ENCODE results near the gene NUDT17. TPM values are rescaled to one million over a fixed set of nuclear protein-coding genes. Genes with fewer than 3 reads are reported as not detected.

Gene NUDT17
- polyA plus RNA-seq, 1 donor from 2014 or later, result 4.2 TPM

- Mint-ChIP-seq H3K4me3 (no peak overlapping the region), H3K9me3 (no peaks in the 10 kb centered on the region), H3K27me3 (no peaks in the 10 kb centered on the region), H3K27ac (no peak overlapping the region), H3K4me1 (peaks cover 0 to under 1% (median 0%) of the 10 kb centered on the region in 3 donors), H3K36me3 (no peaks in the 10 kb centered on the region)
These were observed 46.4 kb downstream of the NUDT17 start for GRCh38 chr1:145891587-145892485.

- no peaks in the 10 kb centered on the region for H3K9me3 Mint-ChIP-seq
- no peak overlapping the region for H3K27ac Mint-ChIP-seq
- no peaks in the 10 kb centered on the region for H3K4me1 Mint-ChIP-seq
- no peaks in the 10 kb centered on the region for H3K36me3 Mint-ChIP-seq
- no peak overlapping the region for H3K4me3 Mint-ChIP-seq
- no peaks in the 10 kb centered on the region for H3K27me3 Mint-ChIP-seq
These were observed 47.2 kb downstream of the NUDT17 start for GRCh38 chr1:145892486-145893087.

- Mint-ChIP-seq H3K27me3 (no peaks in the 10 kb centered on the region), H3K9me3 (no peaks in the 10 kb centered on the region), H3K36me3 (peaks cover 3% of the 10 kb centered on the region), H3K27ac (no peak overlapping the region), H3K4me1 (no peaks in the 10 kb centered on the region), H3K4me3 (no peak overlapping the region)
These were observed 48.1 kb downstream of the NUDT17 start for GRCh38 chr1:145893306-145894055.

- Mint-ChIP-seq H3K27ac (no peak overlapping the region), H3K4me3 (no peak overlapping the region), H3K27me3 (no peaks in the 10 kb centered on the region), H3K4me1 (no peaks in the 10 kb centered on the region), H3K9me3 (no peaks in the 10 kb centered on the region), H3K36me3 (peaks cover 4% of the 10 kb centered on the region)
These were observed 50.0 kb downstream of the NUDT17 start for GRCh38 chr1:145895471-145895870.

- Mint-ChIP-seq H3K27me3 (no peaks in the 10 kb centered on the region), H3K9me3 (no peaks in the 10 kb centered on the region), H3K36me3 (peaks cover 7% of the 10 kb centered on the region), H3K27ac (no peak overlapping the region), H3K4me1 (no peaks in the 10 kb centered on the region), H3K4me3 (no peak overlapping the region)
These were observed 52.5 kb downstream of the NUDT17 start for GRCh38 chr1:145897969-145898368.

Other genes with a start within 250 kb of the NUDT17 start
- 14.8 TPM for gene GPR89A, start 237.6 kb upstream of the NUDT17 start, polyA plus RNA-seq
- 0.30 TPM for gene PDZK1, start 138.3 kb upstream of the NUDT17 start, polyA plus RNA-seq
- gene CD160, start 126.1 kb upstream of the NUDT17 start, polyA plus RNA-seq, result 1.8 TPM
- 6.7 TPM for gene RNF115, start 21.5 kb upstream of the NUDT17 start, polyA plus RNA-seq
- 54.0 TPM for gene POLR3C, start 21.4 kb upstream of the NUDT17 start, polyA plus RNA-seq
- gene PIAS3, start 13.5 kb downstream of the NUDT17 start, polyA plus RNA-seq, result 16.9 TPM
- gene ANKRD35, start 40.2 kb downstream of the NUDT17 start, polyA plus RNA-seq, result not detected
- gene ITGA10, start 64.4 kb downstream of the NUDT17 start, polyA plus RNA-seq, result not detected
- gene PEX11B, start 73.1 kb downstream of the NUDT17 start, polyA plus RNA-seq, result 42.3 TPM
- gene RBM8A, start 81.9 kb downstream of the NUDT17 start, polyA plus RNA-seq, result 183 TPM
- 12.8 TPM for gene LIX1L, start 112.4 kb downstream of the NUDT17 start, polyA plus RNA-seq
- 0.64 TPM for gene ANKRD34A, start 118.9 kb downstream of the NUDT17 start, polyA plus RNA-seq
- gene POLR3GL, start 119.1 kb downstream of the NUDT17 start, polyA plus RNA-seq, result 64.0 TPM
- 3,579 TPM for gene TXNIP, start 150.9 kb downstream of the NUDT17 start, polyA plus RNA-seq
- gene HJV, start 176.1 kb downstream of the NUDT17 start, polyA plus RNA-seq, result not detected

Measured in IgD-negative memory B cell (primary cell).